Calu3 (cell line): Measurements from ENCODE around the gene ADAMTSL3. TPM values are rescaled to one million over a fixed set of nuclear protein-coding genes. Genes with fewer than 3 reads are reported as not detected.
A peak's percentile ranks its signal among the peaks of the same experiment; 100 is the strongest.

ENCODE experiments used
- BruUV-seq: library from RNA; stranded (reverse); fragments of 400-500 nt; replicated peaks from 2 replicates; lab custom pipeline; 2021; lab: Mats Ljungman, UMichigan
- CTCF ChIA-PET: fragments of 300-600 bp; sonication (Branson Sonifier 250); formaldehyde crosslinking; loops from one replicate; lab custom pipeline; 2022; ENCODE audit warnings: antibody characterized with exemption; lab: Charles Lee
- DNase-seq: peaks from one replicate; pipeline ENCODE4 v3.0.0; 2022
- H3K27ac Mint-ChIP-seq: one replicate; pipeline ENCODE4 v1.8.0; 2022; ENCODE audit warnings: mixed read lengths; ENCODE audit not compliant: unreplicated experiment
- H3K27me3 Mint-ChIP-seq: one replicate; pipeline ENCODE4 v1.8.0; 2022; ENCODE audit warnings: mixed read lengths; ENCODE audit not compliant: unreplicated experiment
- H3K36me3 Mint-ChIP-seq: one replicate; pipeline ENCODE4 v1.8.0; 2022; ENCODE audit warnings: mild to moderate bottlenecking, moderate library complexity, mixed read lengths; ENCODE audit not compliant: insufficient read depth, unreplicated experiment
- H3K4me1 Mint-ChIP-seq: one replicate; pipeline ENCODE4 v1.8.0; 2022; ENCODE audit warnings: mild to moderate bottlenecking, low read depth, mixed read lengths; ENCODE audit not compliant: unreplicated experiment
- H3K4me3 Mint-ChIP-seq: one replicate; pipeline ENCODE4 v1.8.0; 2022; ENCODE audit warnings: mild to moderate bottlenecking, low read depth, moderate library complexity, mixed read lengths; ENCODE audit not compliant: unreplicated experiment
- H3K9me3 Mint-ChIP-seq: one replicate; pipeline ENCODE4 v1.8.0; 2022; ENCODE audit warnings: low read depth, mixed read lengths; ENCODE audit not compliant: unreplicated experiment
- intact Hi-C: fragments of 100-400 bp; cut with micrococcal nuclease; formaldehyde crosslinking; loops from one replicate; pipeline ENCODE4 v1.10.0; 2022; ENCODE audit not compliant: unreplicated experiment
- total RNA-seq: library from RNA; stranded (reverse); gene quantifications from 2 replicates; pipeline ENCODE4 v1.2.3, GENCODE V29; 2022
- TF ChIP-seq, protein P1 (sequence below): fragments of 200-600 bp; IDR thresholded peaks from one replicate; pipeline ENCODE4 v1.8.0; 2022; ENCODE audit warnings: antibody characterized with exemption; ENCODE audit not compliant: unreplicated experiment

ADAMTSL3 gene
- total RNA-seq, 1 experiment from 2014 or later: 2.4 TPM

- H3K27me3 Mint-ChIP-seq: no peaks in the 10 kb centered on the region
- no peaks in the 10 kb centered on the region for H3K4me1 Mint-ChIP-seq
- intact Hi-C loops: no loop called here
- TF ChIP-seq, protein P1, sequence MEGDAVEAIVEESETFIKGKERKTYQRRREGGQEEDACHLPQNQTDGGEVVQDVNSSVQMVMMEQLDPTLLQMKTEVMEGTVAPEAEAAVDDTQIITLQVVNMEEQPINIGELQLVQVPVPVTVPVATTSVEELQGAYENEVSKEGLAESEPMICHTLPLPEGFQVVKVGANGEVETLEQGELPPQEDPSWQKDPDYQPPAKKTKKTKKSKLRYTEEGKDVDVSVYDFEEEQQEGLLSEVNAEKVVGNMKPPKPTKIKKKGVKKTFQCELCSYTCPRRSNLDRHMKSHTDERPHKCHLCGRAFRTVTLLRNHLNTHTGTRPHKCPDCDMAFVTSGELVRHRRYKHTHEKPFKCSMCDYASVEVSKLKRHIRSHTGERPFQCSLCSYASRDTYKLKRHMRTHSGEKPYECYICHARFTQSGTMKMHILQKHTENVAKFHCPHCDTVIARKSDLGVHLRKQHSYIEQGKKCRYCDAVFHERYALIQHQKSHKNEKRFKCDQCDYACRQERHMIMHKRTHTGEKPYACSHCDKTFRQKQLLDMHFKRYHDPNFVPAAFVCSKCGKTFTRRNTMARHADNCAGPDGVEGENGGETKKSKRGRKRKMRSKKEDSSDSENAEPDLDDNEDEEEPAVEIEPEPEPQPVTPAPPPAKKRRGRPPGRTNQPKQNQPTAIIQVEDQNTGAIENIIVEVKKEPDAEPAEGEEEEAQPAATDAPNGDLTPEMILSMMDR: no peak
- no peak overlapping the region for H3K27ac Mint-ChIP-seq
- BruUV-seq: no TSS peak
- DNase-seq: no peak
- no peaks in the 10 kb centered on the region for H3K36me3 Mint-ChIP-seq
- CTCF ChIA-PET: no interaction called here
- no peaks in the 10 kb centered on the region for H3K9me3 Mint-ChIP-seq
- H3K4me3 Mint-ChIP-seq: no peak overlapping the region
Observed at GRCh38 chr15:83739629-83740028, 85.7 kb downstream of the ADAMTSL3 start.

DNA sequence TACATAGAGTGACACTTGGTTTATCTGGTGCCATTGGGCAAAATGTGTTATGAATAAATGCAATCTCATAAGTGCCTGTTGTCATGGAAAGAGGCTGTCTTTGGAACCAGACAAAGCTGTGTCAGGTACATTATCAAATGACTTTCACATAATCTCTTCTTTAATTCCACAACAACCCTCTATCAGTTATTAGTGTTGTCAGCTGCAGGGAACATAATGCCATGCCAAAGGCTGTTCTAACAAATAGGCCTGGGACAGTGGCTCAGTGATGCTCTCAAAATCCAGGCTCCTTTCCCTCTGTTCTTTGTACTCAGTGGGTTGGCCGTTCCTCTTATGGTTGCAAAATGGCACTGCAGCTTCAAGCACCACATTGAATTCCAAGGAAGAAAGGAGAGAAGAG lies 91.8 kb downstream of the ADAMTSL3 start:
- Mint-ChIP-seq H3K27ac (no peak overlapping the region), H3K4me1 (peaks cover 12% of the 10 kb centered on the region), H3K4me3 (no peak overlapping the region), H3K9me3 (no peaks in the 10 kb centered on the region), H3K36me3 (no peaks in the 10 kb centered on the region), H3K27me3 (no peaks in the 10 kb centered on the region)
- CTCF ChIA-PET: interaction anchor here (1.0 to 1.7 kb wide), 3 partner anchors 12 to 180 kb away, joined by 3 to 18 read pairs (median 5); no protein-coding TSS in a partner anchor
- no TSS peak for BruUV-seq
- no peak for DNase-seq
- TF ChIP-seq, protein P1: no peak
- intact Hi-C loops: loop anchor here (2.0 to 5.0 kb wide), 4 partner anchors 13 to 307 kb away; partner anchors contain the start of gene ADAMTSL3

DNA sequence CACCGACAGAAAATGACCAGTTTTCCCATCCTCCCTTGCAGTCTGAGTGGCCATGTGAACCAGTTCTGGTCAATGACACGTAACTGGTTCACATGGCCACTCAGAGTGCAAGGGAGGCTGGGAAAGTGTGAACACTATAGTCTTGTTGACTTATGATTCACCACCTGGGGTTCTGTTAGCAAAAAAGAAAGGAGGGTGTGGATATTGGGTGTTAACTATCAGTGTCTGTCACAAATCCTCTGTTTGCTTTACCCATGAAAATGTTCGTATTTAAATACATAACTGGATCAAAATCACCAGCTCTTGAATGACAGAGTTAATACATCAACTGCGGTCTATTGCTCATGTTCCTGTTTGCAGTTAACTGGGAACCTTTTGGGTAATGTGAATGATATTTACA lies 92.3 kb downstream of the ADAMTSL3 start:
- H3K36me3 Mint-ChIP-seq: no peaks in the 10 kb centered on the region
- CTCF ChIA-PET: interaction anchor here (0.6 to 1.7 kb wide), 5 partner anchors 12 to 1535 kb away, joined by 3 to 18 read pairs (median 4); no protein-coding TSS in a partner anchor
- no peaks in the 10 kb centered on the region for H3K9me3 Mint-ChIP-seq
- H3K27me3 Mint-ChIP-seq: no peaks in the 10 kb centered on the region
- H3K4me3 Mint-ChIP-seq: no peak overlapping the region
- peak; percentile 38 for DNase-seq
- TF ChIP-seq, protein P1: no peak
- BruUV-seq: no TSS peak
- peaks cover 12% of the 10 kb centered on the region for H3K4me1 Mint-ChIP-seq
- H3K27ac Mint-ChIP-seq: no peak overlapping the region
- intact Hi-C loops: loop anchor here (2.0 to 5.0 kb wide), 4 partner anchors 13 to 307 kb away; partner anchors contain the start of gene ADAMTSL3

DNA sequence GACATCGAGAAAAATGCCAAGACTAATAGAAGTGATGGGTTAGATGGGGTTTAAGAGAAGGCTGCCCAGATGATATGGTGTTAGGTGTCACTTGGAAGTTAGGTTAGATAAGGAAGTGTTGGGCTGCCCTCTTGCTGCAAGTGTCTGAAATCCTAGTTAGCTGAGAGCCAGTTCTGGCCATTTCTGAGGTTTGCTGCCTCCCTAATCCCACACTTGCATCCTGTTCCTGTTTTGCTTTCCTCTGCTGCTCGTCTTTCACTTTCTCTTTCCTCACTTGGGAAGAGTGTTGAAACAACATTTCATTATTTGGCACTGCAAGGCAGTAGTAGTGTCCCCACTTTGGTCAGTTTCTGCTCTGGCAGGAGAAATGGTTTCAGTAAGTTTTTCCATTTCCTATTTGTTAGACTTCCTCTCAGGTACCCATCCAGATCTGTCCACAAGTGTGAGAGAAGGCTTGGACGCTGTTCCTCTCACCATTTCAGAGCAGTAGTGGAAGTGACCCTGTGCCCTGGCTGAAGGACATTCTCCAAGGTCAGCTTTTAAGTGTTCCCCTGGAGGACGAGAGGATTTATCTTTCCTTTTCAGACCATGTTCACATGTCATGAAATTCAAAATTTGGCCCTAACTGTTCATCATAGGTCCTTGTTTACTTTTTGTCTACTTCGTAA lies 93.3 kb downstream of the ADAMTSL3 start:
- no peaks in the 10 kb centered on the region for H3K27me3 Mint-ChIP-seq
- intact Hi-C loops: loop anchor here (1.0 to 5.0 kb wide), 5 partner anchors 14 to 308 kb away; partner anchors contain the start of gene ADAMTSL3
- H3K4me1 Mint-ChIP-seq: peaks cover 12% of the 10 kb centered on the region
- H3K9me3 Mint-ChIP-seq: no peaks in the 10 kb centered on the region
- TF ChIP-seq, protein P1: no peak
- BruUV-seq: no TSS peak
- H3K4me3 Mint-ChIP-seq: no peak overlapping the region
- DNase-seq: peak; percentile 48
- no peak overlapping the region for H3K27ac Mint-ChIP-seq
- no peaks in the 10 kb centered on the region for H3K36me3 Mint-ChIP-seq
- CTCF ChIA-PET: interaction anchor here (1.1 to 1.7 kb wide), 2 partner anchors 182 to 288 kb away, joined by 4 to 18 read pairs; no protein-coding TSS in a partner anchor
